ENCODE data around the gene TCOF1.
"Not testable (repeated sequence)": the region's sequence is repeated elsewhere in the genome, so short reads cannot be mapped to it uniquely, and the experiment has no call there.

Gene TCOF1

GRCh38 chr5:150404121-150404520, 46.6 kb downstream of the TCOF1 start:
- no peak for DNase-seq (ENCODE audit: low read depth in 2 of 2)

- no peak for DNase-seq (ENCODE audit: low read depth in 2 of 2)
Observed at GRCh38 chr5:150404535-150404934, 47.0 kb downstream of the TCOF1 start.

GRCh38 chr5:150404941-150405816, 47.7 kb downstream of the TCOF1 start:
- DNase-seq (ENCODE audit: low read depth in 2 of 2) = no peak

- DNase-seq (ENCODE audit: low read depth in 2 of 2) = no peak
Observed at GRCh38 chr5:150406103-150406722, 48.7 kb downstream of the TCOF1 start.

- no peak for DNase-seq (ENCODE audit: low read depth in 2 of 2)
Observed at GRCh38 chr5:150406723-150407095, 49.2 kb downstream of the TCOF1 start.

GRCh38 chr5:150407096-150407720, 49.7 kb downstream of the TCOF1 start:
- no peak for DNase-seq (ENCODE audit: low read depth in 2 of 2)

GRCh38 chr5:150408231-150408943, 50.9 kb downstream of the TCOF1 start:
- no peak for DNase-seq (ENCODE audit: low read depth in 2 of 2)

GRCh38 chr5:150409638-150410523, 52.4 kb downstream of the TCOF1 start:
- peak; percentile 60 to 63 for DNase-seq (ENCODE audit: low read depth in 2 of 2)

GRCh38 chr5:150410524-150411244, 53.2 kb downstream of the TCOF1 start:
- peak; percentile 32 to 37 for DNase-seq (ENCODE audit: low read depth in 2 of 2)

GRCh38 chr5:150411245-150411979, 53.9 kb downstream of the TCOF1 start:
- no peak for DNase-seq (ENCODE audit: low read depth in 2 of 2)

- no peak for DNase-seq (ENCODE audit: low read depth in 2 of 2)
Observed at GRCh38 chr5:150412319-150413175, 55.0 kb downstream of the TCOF1 start, which contains the start of gene CD74. TSS of gene CD74 (minus strand) at chr5:150412910. CDS start at chr5:150412749, 161 bp downstream.

GRCh38 chr5:150413176-150413901, 55.8 kb downstream of the TCOF1 start:
- DNase-seq (ENCODE audit: low read depth in 2 of 2) = no peak

- DNase-seq (ENCODE audit: low read depth in 2 of 2) = not testable (repeated sequence)
Observed at GRCh38 chr5:150413902-150414790, 56.6 kb downstream of the TCOF1 start.

- DNase-seq (ENCODE audit: low read depth in 2 of 2) = no peak
Observed at GRCh38 chr5:150419630-150420270, 62.3 kb downstream of the TCOF1 start.

- DNase-seq (ENCODE audit: low read depth in 2 of 2) = no peak
Observed at GRCh38 chr5:150422075-150422474, 64.6 kb downstream of the TCOF1 start.

GRCh38 chr5:150422758-150423157, 65.3 kb downstream of the TCOF1 start:
- DNase-seq (ENCODE audit: low read depth in 2 of 2) = no peak

Data from fibroblast of skin of left quadriceps (primary cell).